IMR-90 (cell line): Measurements from ENCODE around the gene RAD51B. TPM values are rescaled to one million over a fixed set of nuclear protein-coding genes. Genes with fewer than 3 reads are reported as not detected.

Experiments used
- ATAC-seq: fragments of 200-7000 bp; cut with Tn5 transposase; 2 replicates; pipeline ENCODE4 v1.9.1; 2020; ENCODE audit warnings: low read depth, mild to moderate bottlenecking, moderate library complexity
- BruUV-seq: library from RNA; stranded (reverse); fragments of 400-500 nt; replicated peaks from 2 replicates; lab custom pipeline; 2021; lab: Mats Ljungman, UMichigan
- CTCF ChIA-PET: fragments of 300-600 bp; formaldehyde crosslinking; extraction: SDS; loops from one replicate; lab custom pipeline; 2021; ENCODE audit warnings: antibody characterized with exemption; lab: Yijun Ruan, JAX
- POLR2A ChIA-PET: fragments of 300-600 bp; sonication (Branson Sonifier 250); formaldehyde crosslinking; loops from one replicate; lab custom pipeline; 2022; ENCODE audit warnings: antibody characterized with exemption; ENCODE audit not compliant: unreplicated experiment; lab: Charles Lee
- DNase-seq: peaks from one replicate; pipeline ENCODE4 v3.0.0; 2013
- H2AFZ ChIP-seq: replicated peaks from 2 replicates; pipeline ENCODE3; 2013; ENCODE audit warnings: low read length, mild to moderate bottlenecking; ENCODE audit not compliant: poor library complexity
- H2AK5ac ChIP-seq: 2 replicates; pipeline ENCODE4 v1.6.1; 2013; ENCODE audit warnings: low read depth, low read length, inconsistent platforms
- H2AK9ac ChIP-seq: replicated peaks from 2 replicates; pipeline ENCODE3; 2013; ENCODE audit warnings: mild to moderate bottlenecking, low read depth, low read length, moderate library complexity; ENCODE audit not compliant: poor library complexity
- H2BK120ac ChIP-seq: 2 replicates; pipeline ENCODE4 v1.6.1; 2013; ENCODE audit warnings: low read depth, low read length, inconsistent platforms
- H2BK15ac ChIP-seq: 3 replicates; pipeline ENCODE4 v1.6.1; 2013; ENCODE audit warnings: low read depth, low read length, inconsistent platforms
- H2BK20ac ChIP-seq: 2 replicates; pipeline ENCODE4 v1.6.1; 2013; ENCODE audit warnings: low read depth, mild to moderate bottlenecking, inconsistent platforms, low read length, moderate library complexity
- H2BK5ac ChIP-seq: 2 replicates; pipeline ENCODE4 v1.6.1; 2013; ENCODE audit warnings: mild to moderate bottlenecking, low read depth, low read length, inconsistent platforms; ENCODE audit not compliant: poor library complexity, severe bottlenecking
- H3K14ac ChIP-seq: replicated peaks from 2 replicates; pipeline ENCODE4 v1.6.1; 2013; ENCODE audit warnings: low read depth, low read length, inconsistent platforms
- H3K18ac ChIP-seq: 2 replicates; pipeline ENCODE4 v1.6.1; 2013; ENCODE audit warnings: low read depth, low read length, control low read depth
- H3K23ac ChIP-seq: 2 replicates; pipeline ENCODE4 v1.6.1; 2013; ENCODE audit warnings: low read depth, low read length, inconsistent platforms
- H3K27ac ChIP-seq: 2 replicates; pipeline ENCODE4 v1.5.1; 2013; ENCODE audit warnings: mild to moderate bottlenecking, control low read depth, low read length; ENCODE audit not compliant: insufficient read depth
- H3K27me3 ChIP-seq: 2 replicates; pipeline ENCODE4 v1.6.1; 2013; ENCODE audit warnings: low read length; ENCODE audit not compliant: control insufficient read depth, insufficient read depth
- H3K36me3 ChIP-seq: 2 replicates; pipeline ENCODE4 v1.6.1; 2013; ENCODE audit warnings: low read length, mixed read lengths; ENCODE audit not compliant: control insufficient read depth, insufficient read depth
- H3K4ac ChIP-seq: 2 replicates; pipeline ENCODE4 v1.6.1; 2013; ENCODE audit warnings: low read depth, low read length, inconsistent platforms
- H3K4me1 ChIP-seq: 2 replicates; pipeline ENCODE4 v1.6.1; 2013; ENCODE audit warnings: low read length, mixed read lengths; ENCODE audit not compliant: control insufficient read depth, insufficient read depth
- H3K4me2 ChIP-seq: 2 replicates; pipeline ENCODE4 v1.6.1; 2013; ENCODE audit warnings: low read depth, mild to moderate bottlenecking, control low read depth, low read length, moderate library complexity
- H3K4me3 ChIP-seq: 2 replicates; pipeline ENCODE4 v1.5.1; 2013; ENCODE audit warnings: low read depth, mild to moderate bottlenecking, control low read depth, low read length, moderate library complexity; ENCODE audit not compliant: insufficient read depth
- H3K56ac ChIP-seq: 2 replicates; pipeline ENCODE4 v1.6.1; 2013; ENCODE audit warnings: low read length, inconsistent platforms; ENCODE audit not compliant: insufficient read depth; ENCODE audit errors: extremely low read depth
- H3K79me1 ChIP-seq, 2 experiments: 2 replicates each; pipeline ENCODE4 v1.6.1; 2013; ENCODE audit warnings: low read length in 2 of 2, inconsistent platforms in 1 of 2, low read depth in 1 of 2
- H3K9ac ChIP-seq: 2 replicates; pipeline ENCODE4 v1.6.1; 2013; ENCODE audit warnings: low read depth, low read length, control low read depth
- H3K9me1 ChIP-seq: 2 replicates; pipeline ENCODE4 v1.6.1; 2013; ENCODE audit warnings: low read length, inconsistent platforms; ENCODE audit not compliant: insufficient read depth
- H3K9me3 ChIP-seq: 2 replicates; pipeline ENCODE4 v1.6.1; 2013; ENCODE audit warnings: low read length; ENCODE audit not compliant: control insufficient read depth, insufficient read depth
- H4K20me1 ChIP-seq: 2 replicates; pipeline ENCODE4 v1.6.1; 2013; ENCODE audit warnings: low read length, inconsistent platforms; ENCODE audit not compliant: insufficient read depth
- H4K5ac ChIP-seq: 2 replicates; pipeline ENCODE4 v1.6.1; 2013; ENCODE audit warnings: mild to moderate bottlenecking, low read depth, low read length, control low read depth
- H4K8ac ChIP-seq, 2 experiments: 2 replicates each; pipeline ENCODE4 v1.6.1; 2013; ENCODE audit warnings: low read depth in 2 of 2, low read length in 2 of 2, control low read depth in 1 of 2, inconsistent platforms in 1 of 2
- H4K91ac ChIP-seq: 2 replicates; pipeline ENCODE4 v1.6.1; 2013; ENCODE audit warnings: low read depth, low read length, inconsistent platforms; ENCODE audit not compliant: insufficient read depth
- BHLHE40 ChIP-seq: fragments of 150-350 bp; IDR thresholded peaks from 2 replicates; pipeline ENCODE4 v1.6.1; 2016; ENCODE audit warnings: mild to moderate bottlenecking, low read depth, low read length
- CEBPB ChIP-seq: IDR thresholded peaks from 2 replicates; pipeline ENCODE4 v1.6.1; 2012; ENCODE audit warnings: low read depth, low read length, improper control_type of control experiment
- CHD1 ChIP-seq: IDR thresholded peaks from 2 replicates; pipeline ENCODE4 v1.6.1; 2012; ENCODE audit warnings: low read depth, low read length, improper control_type of control experiment
- CTCF ChIP-seq: conservative IDR thresholded peaks from 2 replicates; pipeline ENCODE4 v1.5.1; 2012; ENCODE audit warnings: mild to moderate bottlenecking, low read depth, low read length, improper control_type of control experiment
- ELK1 ChIP-seq: fragments of 150-350 bp; IDR thresholded peaks from 2 replicates; pipeline ENCODE4 v1.6.1; 2016; ENCODE audit warnings: low read depth, mild to moderate bottlenecking, low read length, moderate library complexity, borderline replicate concordance
- FOS ChIP-seq: fragments of 150-350 bp; IDR thresholded peaks from 2 replicates; pipeline ENCODE4 v1.6.1; 2016; ENCODE audit warnings: low read depth, low read length
- MAFK ChIP-seq: IDR thresholded peaks from 2 replicates; pipeline ENCODE4 v1.6.1; 2012; ENCODE audit warnings: low read depth, low read length, improper control_type of control experiment
- MAZ ChIP-seq: IDR thresholded peaks from 2 replicates; pipeline ENCODE4 v1.6.1; 2012; ENCODE audit warnings: low read depth, mild to moderate bottlenecking, low read length, improper control_type of control experiment, moderate library complexity, borderline replicate concordance
- MXI1 ChIP-seq: IDR thresholded peaks from 2 replicates; pipeline ENCODE4 v1.6.1; 2012; ENCODE audit warnings: low read depth, mild to moderate bottlenecking, low read length, moderate library complexity, borderline replicate concordance
- NFE2L2 ChIP-seq: fragments of 150-350 bp; IDR thresholded peaks from 2 replicates; pipeline ENCODE4 v1.6.1; 2016; ENCODE audit warnings: low read depth, mild to moderate bottlenecking, low read length
- POLR2A ChIP-seq: IDR thresholded peaks from 2 replicates; pipeline ENCODE4 v1.6.1; 2012; ENCODE audit warnings: mild to moderate bottlenecking, low read depth, low read length
- RCOR1 ChIP-seq: IDR thresholded peaks from 2 replicates; pipeline ENCODE4 v1.6.1; 2012; ENCODE audit warnings: mild to moderate bottlenecking, low read length, improper control_type of control experiment; ENCODE audit not compliant: insufficient replicate concordance
- RFX5 ChIP-seq: IDR thresholded peaks from 2 replicates; pipeline ENCODE4 v1.8.0; 2012; ENCODE audit warnings: low read depth, mild to moderate bottlenecking, low read length, moderate library complexity
- SMC3 ChIP-seq: fragments of 150-350 bp; IDR thresholded peaks from 2 replicates; pipeline ENCODE4 v1.6.1; 2016; ENCODE audit warnings: low read depth, mild to moderate bottlenecking, antibody characterized with exemption, low read length, moderate library complexity
- USF2 ChIP-seq: fragments of 150-350 bp; IDR thresholded peaks from 2 replicates; pipeline ENCODE4 v1.6.1; 2017; ENCODE audit warnings: mild to moderate bottlenecking, antibody characterized with exemption, low read length, low read depth
- WGBS, 2 experiments: methylation state at CpG; one replicate each; pipeline versions ENCODE4 v1.1.5 to v1.1.7; 2013; ENCODE audit warnings: missing lambda C conversion rate in 2 of 2; ENCODE audit not compliant: insufficient read length in 1 of 2; ENCODE audit errors: extremely low coverage in 2 of 2; 5-methylcytosine and 5-hydroxymethylcytosine counted together
- dilution Hi-C: fragments of 300-500 bp; cut with HindIII; formaldehyde crosslinking; loops from one replicate; pipeline ENCODE4 v1.14.3; 2018; ENCODE audit warnings: low sequenced_read_pairs; ENCODE audit not compliant: unreplicated experiment
- in situ Hi-C: fragments of 300-500 bp; cut with MboI; formaldehyde crosslinking; loops from 3 replicates; pipeline ENCODE4 v1.14.3; 2019; ENCODE audit warnings: low sequenced_read_pairs, inconsistent platforms, mixed read lengths
- intact Hi-C: fragments of 100-400 bp; cut with micrococcal nuclease; formaldehyde crosslinking; loops from 2 replicates; pipeline ENCODE4 v1.10.0; 2022
- polyA plus RNA-seq, 3 experiments: library from polyadenylated mRNA; depleted of rRNA; stranded (reverse); fragments of >200 nt; gene quantifications; 2 replicates each; pipeline ENCODE4 v1.2.3, GENCODE V29; 2012; ENCODE audit warnings: low replicate concordance in 1 of 3
- total RNA-seq: library from RNA; depleted of rRNA; stranded (reverse); fragments of >200 nt; gene quantifications from 2 replicates; pipeline ENCODE4 v1.2.3, GENCODE V29; 2012

Gene RAD51B
- total and polyA plus RNA-seq, 2 of the 4 experiments (the other 2 are of a cell fraction), result 5.1 to 18.8 TPM

GRCh38 chr14:68109132-68109900 is 289.7 kb downstream of the RAD51B start:
- Histone ChIP-seq H3K23ac (no peak overlapping the region), H3K4ac (no peak overlapping the region), H2AFZ (no peak overlapping the region), H3K27me3 (no peaks in the 10 kb centered on the region), H2AK9ac (no peak overlapping the region), H3K9me3 (no peaks in the 10 kb centered on the region), H3K4me1 (peaks cover 2% of the 10 kb centered on the region; the same call in 1 of the 2 replicates), H4K20me1 (no peaks in the 10 kb centered on the region), H4K91ac (no peak overlapping the region), H2BK5ac (no peak overlapping the region), H3K4me3 (no peak overlapping the region), H2BK120ac (peak overlapping the region; percentile 26; the same call in 1 of the 2 replicates), H3K14ac (no peak overlapping the region; the same call in 1 of the 2 replicates), H3K79me1 (no peaks in the 10 kb centered on the region), H2BK20ac (no peak overlapping the region), H3K9ac (no peak overlapping the region), H4K8ac (no peak overlapping the region), H3K18ac (no peak overlapping the region), H4K5ac (no peak overlapping the region), H3K27ac (no peak overlapping the region), H3K56ac (no peak overlapping the region), H2BK15ac (no peak overlapping the region), H3K9me1 (no peaks in the 10 kb centered on the region), H2AK5ac (no peak overlapping the region), H3K4me2 (no peak overlapping the region), H3K36me3 (no peaks in the 10 kb centered on the region)
- DNase-seq (peak; percentile 49), ATAC-seq (no peak)
- ChIA-PET POLR2A (no interaction called here), CTCF (no interaction called here)
- dilution Hi-C loops (no loop called here), in situ Hi-C loops (no loop called here), intact Hi-C loops (loop anchor here (10.0 kb wide), 1 partner anchor 85 kb away; no protein-coding TSS in a partner anchor)
- WGBS, 2 experiments, result no CpG with 5 or more reads among the region's 4 CpGs
- BruUV-seq, result no TSS peak
- TF ChIP-seq MAFK (no peak), ELK1 (no peak), RFX5 (no peak), BHLHE40 (no peak), MXI1 (no peak), RCOR1 (no peak), CEBPB (no peak), CHD1 (no peak), SMC3 (no peak), POLR2A (no peak), USF2 (no peak), MAZ (no peak), CTCF (no peak), FOS (no peak), NFE2L2 (no peak)
